CD4-positive, alpha-beta memory T cell (primary cell): Measurements from ENCODE around the gene CALHM5. TPM values are rescaled to one million over a fixed set of nuclear protein-coding genes. Genes with fewer than 3 reads are reported as not detected.
A peak's percentile ranks its signal among the peaks of the same experiment; 100 is the strongest.

Source experiments
- CTCF ChIA-PET: fragments of 350-600 bp; sonication (Branson Sonifier 250); formaldehyde crosslinking; loops from one replicate; lab custom pipeline; 2021; ENCODE audit warnings: inconsistent platforms; ENCODE audit not compliant: partially characterized antibody; lab: Charles Lee
- POLR2A ChIA-PET: fragments of 350-600 bp; sonication (Branson Sonifier 250); formaldehyde crosslinking; loops from one replicate; lab custom pipeline; 2021; ENCODE audit not compliant: partially characterized antibody; lab: Charles Lee
- DNase-seq, 5 donors: peaks; one replicate each; pipeline versions ENCODE4 v3.0.0 to v3.0.0-alpha.2; 2020 to 2022; ENCODE audit warnings: mixed read lengths in 1 of 5
- H3K27ac ChIP-seq: one replicate; pipeline ENCODE4 v1.7.0; 2013; ENCODE audit warnings: low read depth, low read length
- H3K27me3 ChIP-seq: 2 replicates; pipeline ENCODE4 v1.7.0; 2013; ENCODE audit warnings: mild to moderate bottlenecking, low read length, moderate library complexity; ENCODE audit not compliant: insufficient read depth
- H3K36me3 ChIP-seq: 2 replicates; pipeline ENCODE4 v1.7.0; 2013; ENCODE audit warnings: mild to moderate bottlenecking, low read length, moderate library complexity; ENCODE audit not compliant: insufficient read depth
- H3K4me1 ChIP-seq: 2 replicates; pipeline ENCODE4 v1.7.0; 2013; ENCODE audit warnings: mild to moderate bottlenecking, low read length, moderate library complexity; ENCODE audit not compliant: insufficient read depth
- H3K4me3 ChIP-seq, 2 donors: one replicate each; pipeline ENCODE4 v1.7.0; 2013; ENCODE audit warnings: low read length in 2 of 2, mild to moderate bottlenecking in 1 of 2
- H3K9me3 ChIP-seq, 2 donors: one replicate each; pipeline ENCODE4 v1.7.0; 2013; ENCODE audit warnings: low read length in 2 of 2, control low read depth in 1 of 2; ENCODE audit not compliant: control insufficient read depth in 1 of 2
- H3K27ac Mint-ChIP-seq, 7 donors: one replicate each; pipeline ENCODE4 v1.8.0; 2020 to 2021; ENCODE audit warnings: mixed read lengths in 7 of 7, mild to moderate bottlenecking in 6 of 7, inconsistent platforms in 3 of 7, moderate library complexity in 3 of 7
- H3K27me3 Mint-ChIP-seq, 2 donors: one replicate each; pipeline ENCODE4 v1.8.0; 2020 to 2021; ENCODE audit warnings: mixed read lengths in 2 of 2
- H3K36me3 Mint-ChIP-seq, 2 donors: one replicate each; pipeline ENCODE4 v1.8.0; 2020 to 2021; ENCODE audit warnings: mixed read lengths in 2 of 2, inconsistent platforms in 1 of 2, mild to moderate bottlenecking in 1 of 2
- H3K4me1 Mint-ChIP-seq, 4 donors: one replicate each; pipeline ENCODE4 v1.8.0; 2020 to 2021; ENCODE audit warnings: mixed read lengths in 4 of 4, mild to moderate bottlenecking in 1 of 4
- H3K4me3 Mint-ChIP-seq, 8 donors: one replicate each; pipeline ENCODE4 v1.8.0; 2020 to 2021; ENCODE audit warnings: mixed read lengths in 8 of 8, mild to moderate bottlenecking in 7 of 8, moderate library complexity in 6 of 8, inconsistent platforms in 3 of 8
- H3K9me3 Mint-ChIP-seq, 8 donors: one replicate each; pipeline ENCODE4 v1.8.0; 2020 to 2021; ENCODE audit warnings: mixed read lengths in 8 of 8, mild to moderate bottlenecking in 5 of 8, inconsistent platforms in 3 of 8, moderate library complexity in 1 of 8
- intact Hi-C: fragments of 100-400 bp; cut with micrococcal nuclease; formaldehyde crosslinking; loops from one replicate; pipeline ENCODE4 v1.15.1; 2023
- polyA plus RNA-seq, 2 donors: library from polyadenylated mRNA; unstranded; fragments of 300-500 nt; fragmentation: Illumina TruSeq; gene quantifications; one replicate each; pipeline ENCODE4 v1.2.3, GENCODE V29; 2021
- total RNA-seq, 2 experiments: library from RNA; stranded (reverse); gene quantifications; one replicate each; pipeline ENCODE4 v1.2.3, GENCODE V29; 2021

The CALHM5 gene
- total and polyA plus RNA-seq, 4 experiments from 2014 or later, result not detected

DNA sequence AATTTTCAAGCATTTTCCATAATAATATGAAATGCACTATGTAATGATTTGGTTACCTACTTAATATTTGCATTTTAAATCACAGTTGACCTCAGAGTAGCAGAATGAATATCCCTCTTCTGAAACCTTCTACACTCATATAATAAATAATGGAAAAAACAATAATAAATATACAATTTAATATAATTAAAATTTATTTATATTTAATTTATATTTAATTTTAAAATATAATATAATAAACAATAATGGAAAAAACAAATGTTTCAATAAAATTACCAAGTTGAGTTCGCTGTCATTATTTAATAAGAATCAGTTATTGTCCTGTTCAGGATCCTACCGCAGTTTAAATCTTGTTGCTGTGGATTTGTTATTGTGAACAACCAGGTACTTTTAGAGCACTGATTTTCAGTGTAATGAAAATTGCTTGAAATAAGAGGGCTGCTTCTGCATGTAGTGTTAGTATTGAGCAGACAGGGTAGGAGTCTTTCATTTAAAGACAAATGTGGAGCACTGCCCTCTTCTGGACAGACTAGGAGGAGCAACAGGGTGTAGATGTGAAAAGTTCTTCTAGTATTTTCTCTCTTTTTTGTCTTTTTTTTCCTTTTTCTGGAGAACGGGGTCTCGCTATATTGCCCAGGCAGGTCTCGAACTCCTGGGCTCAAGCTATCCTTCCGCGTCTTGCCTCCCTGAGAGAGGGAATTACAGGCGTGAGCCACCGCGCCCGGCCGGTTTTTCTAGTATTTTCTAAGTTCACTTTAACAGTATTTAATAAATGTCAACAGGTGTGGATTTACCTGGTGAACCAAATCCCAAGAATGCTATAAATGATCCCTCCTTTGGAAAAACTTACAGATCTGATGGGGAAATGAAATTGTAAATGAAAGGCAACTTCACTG, 20.5 kb downstream of the CALHM5 start:
- Histone ChIP-seq H3K27ac (no peak overlapping the region), H3K4me3 (no peak overlapping the region), H3K4me1 (no peaks in the 10 kb centered on the region), H3K27me3 (no peaks in the 10 kb centered on the region), H3K9me3 (no peaks in the 10 kb centered on the region), H3K36me3 (no peaks in the 10 kb centered on the region)
- H3K27me3 Mint-ChIP-seq, result peaks cover 14 to 17% of the 10 kb centered on the region in 2 donors
- no peaks in the 10 kb centered on the region for H3K9me3 Mint-ChIP-seq
- intact Hi-C loops, result loop anchor here (1.0 to 10.0 kb wide), 5 partner anchors 88 to 315 kb away; no protein-coding TSS in a partner anchor
- H3K4me3 Mint-ChIP-seq, result no peak overlapping the region
- H3K27ac Mint-ChIP-seq, result no peak overlapping the region
- H3K4me1 Mint-ChIP-seq, result peaks cover 0 to 4% (median under 1%) of the 10 kb centered on the region in 4 donors
- CTCF ChIA-PET, result interaction anchor here (1.0 to 4.5 kb wide), 16 partner anchors 9 to 315 kb away, joined by 3 to 121 read pairs (median 12); partner anchors contain the start of genes CALHM4, CALHM5, RWDD1 and TSPYL1
- DNase-seq, result peak; percentile 65 to 73 (median 67)
- no peaks in the 10 kb centered on the region for H3K36me3 Mint-ChIP-seq
- POLR2A ChIA-PET, result no interaction called here

GRCh38 chr6:116533233-116533957, 22.0 kb downstream of the CALHM5 start:
- Histone ChIP-seq H3K27ac (no peak overlapping the region), H3K27me3 (no peaks in the 10 kb centered on the region), H3K4me3 (no peak overlapping the region), H3K36me3 (no peaks in the 10 kb centered on the region), H3K4me1 (no peaks in the 10 kb centered on the region), H3K9me3 (no peaks in the 10 kb centered on the region)
- H3K27ac Mint-ChIP-seq, result no peak overlapping the region
- intact Hi-C loops, result loop anchor here (2.0 to 10.0 kb wide), 2 partner anchors 169 to 317 kb away; no protein-coding TSS in a partner anchor
- peaks cover 14 to 17% of the 10 kb centered on the region in 2 donors for H3K27me3 Mint-ChIP-seq
- ChIA-PET POLR2A (no interaction called here), CTCF (interaction anchor here (0.9 to 4.5 kb wide), 26 partner anchors 9 to 316 kb away, joined by 3 to 121 read pairs (median 6); partner anchors contain the start of genes CALHM4, CALHM5, RWDD1 and TRAPPC3L)
- no peak for DNase-seq
- no peaks in the 10 kb centered on the region for H3K9me3 Mint-ChIP-seq
- H3K4me1 Mint-ChIP-seq, result peaks cover 0 to 4% (median under 1%) of the 10 kb centered on the region in 4 donors
- H3K36me3 Mint-ChIP-seq, result no peaks in the 10 kb centered on the region
- no peak overlapping the region for H3K4me3 Mint-ChIP-seq

GRCh38 chr6:116535109-116535508, 23.7 kb downstream of the CALHM5 start:
- no peaks in the 10 kb centered on the region for H3K27me3 ChIP-seq
- Mint-ChIP-seq H3K4me1 (peaks cover 0 to 4% (median under 1%) of the 10 kb centered on the region in 4 donors), H3K36me3 (no peaks in the 10 kb centered on the region), H3K27me3 (peaks cover 11 to 15% of the 10 kb centered on the region in 2 donors), H3K27ac (no peak overlapping the region), H3K4me3 (no peak overlapping the region), H3K9me3 (no peaks in the 10 kb centered on the region)
- H3K27ac ChIP-seq, result no peak overlapping the region
- no peak for DNase-seq
- H3K9me3 ChIP-seq, result no peaks in the 10 kb centered on the region
- ChIA-PET CTCF (interaction anchor here (0.6 to 4.5 kb wide), 34 partner anchors 8 to 431 kb away, joined by 3 to 121 read pairs (median 5); partner anchors contain the start of genes CALHM4, CALHM5, RSPH4A and RWDD1), POLR2A (no interaction called here)
- intact Hi-C loops, result loop anchor here (10.0 kb wide), 1 partner anchor 170 kb away; no protein-coding TSS in a partner anchor
- no peak overlapping the region for H3K4me3 ChIP-seq
- no peaks in the 10 kb centered on the region for H3K36me3 ChIP-seq
- H3K4me1 ChIP-seq, result no peaks in the 10 kb centered on the region

- Mint-ChIP-seq H3K36me3 (no peaks in the 10 kb centered on the region), H3K4me3 (no peak overlapping the region), H3K4me1 (peaks cover 0 to 4% (median under 1%) of the 10 kb centered on the region in 4 donors), H3K27me3 (peaks cover 16 to 17% of the 10 kb centered on the region in 2 donors), H3K9me3 (no peaks in the 10 kb centered on the region), H3K27ac (no peak overlapping the region)
- no peaks in the 10 kb centered on the region for H3K27me3 ChIP-seq
- CTCF ChIA-PET, result interaction anchor here (1.5 to 4.5 kb wide), 6 partner anchors 10 to 247 kb away, joined by 4 to 121 read pairs (median 22); partner anchors contain the start of gene CALHM5
- no peaks in the 10 kb centered on the region for H3K9me3 ChIP-seq
- no peak overlapping the region for H3K4me3 ChIP-seq
- intact Hi-C loops, result loop anchor here (1.0 to 10.0 kb wide), 3 partner anchors 25 to 171 kb away; no protein-coding TSS in a partner anchor
- H3K4me1 ChIP-seq, result no peaks in the 10 kb centered on the region
- no peaks in the 10 kb centered on the region for H3K36me3 ChIP-seq
- DNase-seq, result peak in 4 of 5 donors; percentile 52 to 58 (median 54)
- POLR2A ChIA-PET, result no interaction called here
- no peak overlapping the region for H3K27ac ChIP-seq
Measured at GRCh38 chr6:116536216-116536621, 24.8 kb downstream of the CALHM5 start.

DNA sequence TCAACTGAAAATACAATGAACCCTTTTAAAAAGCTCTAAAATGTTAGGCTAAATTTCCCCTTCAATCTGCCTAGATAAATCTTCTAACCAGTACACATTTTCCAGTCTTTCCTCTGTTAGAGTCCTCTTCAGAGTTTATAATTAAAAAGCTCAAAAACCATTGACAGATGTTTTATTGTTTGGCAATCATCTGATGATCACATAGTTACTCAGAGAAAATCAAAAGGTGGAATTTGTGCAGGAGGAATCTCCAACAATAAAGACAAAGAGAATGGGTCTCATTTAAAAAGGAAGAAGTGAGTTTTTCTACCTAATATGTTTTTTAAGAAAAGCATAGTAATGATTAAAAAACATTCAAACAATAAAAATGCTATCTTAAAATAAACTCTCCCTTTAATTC, 31.0 kb downstream of the CALHM5 start:
- POLR2A ChIA-PET, result no interaction called here
- Mint-ChIP-seq H3K27me3 (peaks cover 19 to 22% of the 10 kb centered on the region in 2 donors), H3K4me3 (no peak overlapping the region), H3K36me3 (no peaks in the 10 kb centered on the region), H3K27ac (no peak overlapping the region), H3K9me3 (no peaks in the 10 kb centered on the region), H3K4me1 (no peaks in the 10 kb centered on the region)
- DNase-seq, result no peak
- CTCF ChIA-PET, result interaction anchor here (0.9 to 3.2 kb wide), 6 partner anchors 9 to 274 kb away, joined by 4 to 26 read pairs (median 8); partner anchors contain the start of gene RWDD1
- intact Hi-C loops, result no loop called here
- H3K4me3 ChIP-seq, result no peak overlapping the region
- no peaks in the 10 kb centered on the region for H3K9me3 ChIP-seq
- H3K27ac ChIP-seq, result no peak overlapping the region
- H3K36me3 ChIP-seq, result no peaks in the 10 kb centered on the region
- H3K4me1 ChIP-seq, result no peaks in the 10 kb centered on the region
- H3K27me3 ChIP-seq, result no peaks in the 10 kb centered on the region

DNA sequence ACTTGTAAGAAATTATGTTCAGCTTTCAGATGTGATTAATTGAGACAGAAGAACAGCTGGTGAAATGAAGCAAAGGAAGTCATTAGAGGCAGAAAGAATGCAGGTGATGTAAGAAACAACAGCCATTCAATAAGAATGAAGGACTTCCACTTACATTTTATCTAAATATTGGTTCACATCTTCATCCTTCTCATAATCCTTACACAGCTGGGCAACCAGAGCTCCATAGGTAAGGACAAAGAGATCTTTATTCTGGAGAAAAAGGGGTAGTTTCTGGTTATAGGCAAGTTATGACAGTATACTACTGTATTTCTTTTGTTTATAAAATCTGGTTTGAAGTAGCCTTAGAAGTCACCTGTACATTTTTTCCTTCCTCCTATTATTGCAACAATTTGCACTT, 31.7 kb downstream of the CALHM5 start:
- no peak overlapping the region for H3K4me3 ChIP-seq
- no peak for DNase-seq
- H3K4me1 ChIP-seq, result no peaks in the 10 kb centered on the region
- H3K9me3 Mint-ChIP-seq, result no peaks in the 10 kb centered on the region
- H3K27me3 Mint-ChIP-seq, result peaks cover 19 to 22% of the 10 kb centered on the region in 2 donors
- ChIA-PET POLR2A (interaction anchor here (1.5 kb wide), 1 partner anchor 28 kb away, joined by 5 read pairs; the partner anchor contains the start of gene RWDD1), CTCF (interaction anchor here (2.3 to 3.2 kb wide), 3 partner anchors 10 to 20 kb away, joined by 7 to 26 read pairs (median 12); no protein-coding TSS in a partner anchor)
- H3K27ac Mint-ChIP-seq, result no peak overlapping the region
- H3K36me3 Mint-ChIP-seq, result no peaks in the 10 kb centered on the region
- H3K27ac ChIP-seq, result no peak overlapping the region
- H3K9me3 ChIP-seq, result no peaks in the 10 kb centered on the region
- no peaks in the 10 kb centered on the region for H3K36me3 ChIP-seq
- intact Hi-C loops, result no loop called here
- no peak overlapping the region for H3K4me3 Mint-ChIP-seq
- H3K27me3 ChIP-seq, result no peaks in the 10 kb centered on the region
- H3K4me1 Mint-ChIP-seq, result no peaks in the 10 kb centered on the region
